Natural killer cell (primary cell): ENCODE measurements around the gene CCNDBP1. TPM values are rescaled to one million over a fixed set of nuclear protein-coding genes. Genes with fewer than 3 reads are reported as not detected.

Experiments used
- ATAC-seq, 3 donors: fragments of 150-1000 bp in 2 of 3; fragments of 200-7000 bp in 1 of 3; cut with Tn5 transposase; 1 replicate in 1 of 3; 2 replicates in 2 of 3; pipeline ENCODE4 v1.10.0; 2021; ENCODE audit warnings: mild to moderate bottlenecking in 2 of 3, moderate library complexity in 2 of 3
- DNase-seq, 2 donors: peaks; one replicate each; pipeline versions ENCODE4 v3.0.0 to v3.0.0-alpha.2; 2013 to 2021; ENCODE audit warnings: mixed read lengths in 1 of 2
- H3K27ac ChIP-seq: one replicate; pipeline ENCODE4 v1.5.1; 2013; ENCODE audit warnings: mild to moderate bottlenecking, low read length
- H3K27me3 ChIP-seq: one replicate; pipeline ENCODE4 v1.6.1; 2013; ENCODE audit warnings: low read length; ENCODE audit not compliant: control insufficient read depth, insufficient read depth
- H3K36me3 ChIP-seq: one replicate; pipeline ENCODE4 v1.6.1; 2013; ENCODE audit warnings: low read length; ENCODE audit not compliant: control insufficient read depth, insufficient read depth
- H3K4me1 ChIP-seq: one replicate; pipeline ENCODE4 v1.6.1; 2013; ENCODE audit warnings: low read length; ENCODE audit not compliant: control insufficient read depth, insufficient read depth
- H3K4me3 ChIP-seq: one replicate; pipeline ENCODE4 v1.5.1; 2013; ENCODE audit warnings: low read length
- H3K9me3 ChIP-seq: one replicate; pipeline ENCODE4 v1.6.1; 2013; ENCODE audit warnings: low read length; ENCODE audit not compliant: control insufficient read depth, insufficient read depth
- H3K27ac Mint-ChIP-seq, 2 donors: one replicate each; pipeline ENCODE4 v1.8.0; 2022; ENCODE audit warnings: mild to moderate bottlenecking in 2 of 2, mixed read lengths in 2 of 2, moderate library complexity in 1 of 2
- H3K27me3 Mint-ChIP-seq, 2 donors: one replicate each; pipeline ENCODE4 v1.8.0; 2022; ENCODE audit warnings: low read depth in 2 of 2, mixed read lengths in 2 of 2
- H3K36me3 Mint-ChIP-seq: one replicate; pipeline ENCODE4 v1.8.0; 2022; ENCODE audit warnings: mixed read lengths
- H3K4me1 Mint-ChIP-seq, 2 donors: one replicate each; pipeline ENCODE4 v1.8.0; 2022; ENCODE audit warnings: mixed read lengths in 2 of 2
- H3K4me3 Mint-ChIP-seq: one replicate; pipeline ENCODE4 v1.8.0; 2022; ENCODE audit warnings: mild to moderate bottlenecking, moderate library complexity, mixed read lengths
- H3K9me3 Mint-ChIP-seq, 2 donors: one replicate each; pipeline ENCODE4 v1.8.0; 2022; ENCODE audit warnings: mixed read lengths in 2 of 2
- WGBS: methylation state at CpG from one replicate; pipeline ENCODE4 v1.1.7; 2013; ENCODE audit warnings: missing lambda C conversion rate; ENCODE audit not compliant: insufficient coverage; 5-methylcytosine and 5-hydroxymethylcytosine counted together
- intact Hi-C: fragments of 100-400 bp; cut with micrococcal nuclease; formaldehyde crosslinking; loops from one replicate; pipeline ENCODE4 v1.14.2; 2022
- total RNA-seq, 4 donors: library from RNA; stranded (reverse); fragments of 120-200 nt in 1 of 4; gene quantifications; one replicate each; pipeline versions ENCODE4 v1.2.3 to v1.2.4, GENCODE V29; 2013 to 2022
- TF ChIP-seq, protein P1 (sequence below): fragments of 200-600 bp; IDR thresholded peaks from one replicate; pipeline ENCODE4 v1.8.0; 2022; ENCODE audit warnings: antibody characterized with exemption

CCNDBP1 gene
- total RNA-seq, 3 donors from 2014 or later (not counting 1 experiment from before 2014, with no cell fraction given) = 120 to 150 (median 129) TPM

DNA sequence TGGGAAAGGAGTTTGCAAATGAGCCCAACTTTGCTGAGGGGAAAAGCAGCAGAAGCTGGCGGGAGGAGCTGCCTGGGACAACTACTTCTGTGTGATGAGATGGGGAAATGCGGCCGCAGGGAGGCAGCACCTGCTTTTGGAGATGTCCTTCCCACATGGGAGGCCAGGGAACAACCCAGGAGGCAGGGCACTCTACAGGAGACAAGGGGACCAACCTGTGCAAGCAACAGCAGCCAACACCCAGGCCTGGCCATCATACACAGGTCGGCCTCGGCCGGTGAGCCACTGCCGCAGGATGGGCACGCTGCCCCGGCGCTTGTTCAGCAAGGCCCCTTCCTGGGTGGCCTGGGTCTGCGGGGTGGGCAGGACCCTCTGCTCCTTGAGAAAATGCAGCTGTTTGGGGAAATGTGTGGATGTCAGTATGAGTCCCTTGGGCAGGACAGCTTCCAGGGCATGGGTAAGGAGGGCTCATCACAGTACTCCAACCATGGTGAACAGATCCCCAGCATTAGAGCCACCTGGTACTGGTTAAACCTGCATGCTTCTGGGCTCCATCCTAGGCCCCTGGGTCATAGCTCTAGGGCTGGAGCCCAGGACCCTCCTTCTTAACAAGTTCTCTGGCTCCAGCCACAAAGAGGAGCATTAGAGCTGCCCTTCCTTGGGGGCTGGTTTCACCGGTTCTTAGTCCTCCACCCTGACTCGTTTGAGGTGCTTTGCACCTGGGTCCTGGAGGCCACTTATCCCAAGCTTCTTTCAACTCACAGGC lies 24.0 kb downstream of the CCNDBP1 start:
- Histone ChIP-seq H3K27me3 (no peaks in the 10 kb centered on the region), H3K36me3 (no peaks in the 10 kb centered on the region), H3K27ac (no peak overlapping the region), H3K4me3 (no peak overlapping the region), H3K4me1 (no peaks in the 10 kb centered on the region), H3K9me3 (no peaks in the 10 kb centered on the region)
- WGBS = 80% methylated on average over 13 of the region's 13 CpGs
- intact Hi-C loops = no loop called here
- Mint-ChIP-seq H3K27me3 (peaks cover 13 to 24% of the 10 kb centered on the region in 2 donors), H3K4me3 (no peak overlapping the region), H3K27ac (no peak overlapping the region), H3K36me3 (no peaks in the 10 kb centered on the region), H3K4me1 (peaks cover 0 to 2% of the 10 kb centered on the region in 2 donors), H3K9me3 (no peaks in the 10 kb centered on the region)
- no peak for DNase-seq
- no peak for ATAC-seq
- TF ChIP-seq, protein P1, sequence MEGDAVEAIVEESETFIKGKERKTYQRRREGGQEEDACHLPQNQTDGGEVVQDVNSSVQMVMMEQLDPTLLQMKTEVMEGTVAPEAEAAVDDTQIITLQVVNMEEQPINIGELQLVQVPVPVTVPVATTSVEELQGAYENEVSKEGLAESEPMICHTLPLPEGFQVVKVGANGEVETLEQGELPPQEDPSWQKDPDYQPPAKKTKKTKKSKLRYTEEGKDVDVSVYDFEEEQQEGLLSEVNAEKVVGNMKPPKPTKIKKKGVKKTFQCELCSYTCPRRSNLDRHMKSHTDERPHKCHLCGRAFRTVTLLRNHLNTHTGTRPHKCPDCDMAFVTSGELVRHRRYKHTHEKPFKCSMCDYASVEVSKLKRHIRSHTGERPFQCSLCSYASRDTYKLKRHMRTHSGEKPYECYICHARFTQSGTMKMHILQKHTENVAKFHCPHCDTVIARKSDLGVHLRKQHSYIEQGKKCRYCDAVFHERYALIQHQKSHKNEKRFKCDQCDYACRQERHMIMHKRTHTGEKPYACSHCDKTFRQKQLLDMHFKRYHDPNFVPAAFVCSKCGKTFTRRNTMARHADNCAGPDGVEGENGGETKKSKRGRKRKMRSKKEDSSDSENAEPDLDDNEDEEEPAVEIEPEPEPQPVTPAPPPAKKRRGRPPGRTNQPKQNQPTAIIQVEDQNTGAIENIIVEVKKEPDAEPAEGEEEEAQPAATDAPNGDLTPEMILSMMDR = no peak

DNA sequence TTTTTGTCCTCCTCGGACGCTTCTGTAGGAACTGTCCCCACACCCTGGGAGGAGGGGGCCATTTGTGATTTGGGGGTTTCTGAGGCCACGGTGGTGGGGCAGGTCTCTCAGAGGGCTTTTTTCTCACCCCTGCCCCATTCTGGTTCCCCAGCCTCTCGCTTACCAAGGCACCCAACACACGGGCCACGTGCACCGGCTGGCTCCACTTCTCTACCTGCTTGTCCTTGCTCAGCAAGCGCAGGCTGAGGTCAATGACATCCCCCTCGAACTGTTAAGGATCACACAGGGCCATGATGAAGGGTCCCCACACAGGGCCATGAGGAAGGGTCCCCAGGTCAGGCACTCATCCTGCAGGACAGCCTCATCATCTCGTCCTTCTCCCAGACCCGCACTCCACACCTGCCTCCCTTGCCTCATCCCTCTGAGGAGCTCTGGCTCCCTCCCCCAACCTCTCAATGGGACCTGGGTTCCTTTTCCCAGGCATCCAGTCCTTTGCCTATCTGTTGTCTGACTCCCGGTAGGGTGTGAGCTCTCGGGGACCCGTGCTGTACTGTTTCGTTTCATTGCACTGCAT lies 25.1 kb downstream of the CCNDBP1 start:
- TF ChIP-seq, protein P1 = no peak
- Histone ChIP-seq H3K4me1 (no peaks in the 10 kb centered on the region), H3K27me3 (no peaks in the 10 kb centered on the region), H3K9me3 (no peaks in the 10 kb centered on the region), H3K4me3 (no peak overlapping the region), H3K27ac (no peak overlapping the region), H3K36me3 (no peaks in the 10 kb centered on the region)
- intact Hi-C loops = no loop called here
- 90% methylated on average over 15 of the region's 15 CpGs for WGBS
- DNase-seq = no peak
- no peaks in the 10 kb centered on the region for H3K36me3 Mint-ChIP-seq
- peaks cover 13 to 25% of the 10 kb centered on the region in 2 donors for H3K27me3 Mint-ChIP-seq
- H3K4me1 Mint-ChIP-seq = no peaks in the 10 kb centered on the region
- no peak for ATAC-seq
- no peak overlapping the region for H3K27ac Mint-ChIP-seq
- no peaks in the 10 kb centered on the region for H3K9me3 Mint-ChIP-seq
- no peak overlapping the region for H3K4me3 Mint-ChIP-seq

DNA sequence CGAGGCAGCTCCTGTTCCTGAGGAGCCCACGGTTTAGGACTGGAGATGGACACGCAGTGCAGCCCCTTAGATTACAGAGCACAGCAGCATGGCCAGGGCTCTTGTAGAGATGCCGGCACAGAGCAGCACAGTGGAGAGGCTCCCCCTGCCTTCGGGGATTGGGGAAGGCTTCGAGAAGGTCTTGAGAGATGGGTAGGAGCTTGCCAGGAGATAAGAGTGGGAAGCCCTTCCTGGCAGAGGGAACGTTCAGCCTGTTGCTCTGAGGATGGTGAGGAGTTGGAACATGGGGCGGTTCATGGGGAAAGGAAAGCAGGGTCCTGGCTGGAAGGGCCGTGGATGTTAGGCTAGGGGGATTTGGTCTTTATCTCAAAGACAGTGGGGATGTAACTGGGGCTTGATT lies 25.6 kb downstream of the CCNDBP1 start:
- 82% methylated on average over 9 of the region's 9 CpGs for WGBS

More for the DNA sequence above, 25.6 kb downstream of the CCNDBP1 start:
- Histone ChIP-seq H3K4me3 (no peak overlapping the region), H3K36me3 (no peaks in the 10 kb centered on the region), H3K4me1 (no peaks in the 10 kb centered on the region), H3K27me3 (no peaks in the 10 kb centered on the region), H3K27ac (no peak overlapping the region), H3K9me3 (no peaks in the 10 kb centered on the region)
- H3K36me3 Mint-ChIP-seq = no peaks in the 10 kb centered on the region
- no peak overlapping the region for H3K27ac Mint-ChIP-seq
- no peak overlapping the region for H3K4me3 Mint-ChIP-seq
- DNase-seq (no peak), ATAC-seq (no peak)
- H3K9me3 Mint-ChIP-seq = no peaks in the 10 kb centered on the region
- peaks cover 13 to 25% of the 10 kb centered on the region in 2 donors for H3K27me3 Mint-ChIP-seq
- H3K4me1 Mint-ChIP-seq = no peaks in the 10 kb centered on the region
- TF ChIP-seq, protein P1 = no peak
- intact Hi-C loops = no loop called here
